C4-2B (cell line): ENCODE results near the gene KIF23.
"Not testable (repeated sequence)": the region's sequence is repeated elsewhere in the genome, so short reads cannot be mapped to it uniquely, and the experiment has no call there.

Experiments used
- H3K27ac ChIP-seq: fragments of 450-650 bp; 2 replicates; pipeline ENCODE4 v1.5.1; 2017
- ZFX ChIP-seq: fragments of 450-650 bp; IDR thresholded peaks from 2 replicates; pipeline ENCODE4 v1.6.1; 2017
- TF ChIP-seq, protein P1 (sequence below): fragments of 450-650 bp; conservative IDR thresholded peaks from 2 replicates; pipeline ENCODE4 v1.5.1; 2017; ENCODE audit warnings: mild to moderate bottlenecking

Gene KIF23

GRCh38 chr15:69436951-69437350, 22.8 kb downstream of the KIF23 start:
- H3K27ac ChIP-seq: no peak overlapping the region
- TF ChIP-seq, protein P1, sequence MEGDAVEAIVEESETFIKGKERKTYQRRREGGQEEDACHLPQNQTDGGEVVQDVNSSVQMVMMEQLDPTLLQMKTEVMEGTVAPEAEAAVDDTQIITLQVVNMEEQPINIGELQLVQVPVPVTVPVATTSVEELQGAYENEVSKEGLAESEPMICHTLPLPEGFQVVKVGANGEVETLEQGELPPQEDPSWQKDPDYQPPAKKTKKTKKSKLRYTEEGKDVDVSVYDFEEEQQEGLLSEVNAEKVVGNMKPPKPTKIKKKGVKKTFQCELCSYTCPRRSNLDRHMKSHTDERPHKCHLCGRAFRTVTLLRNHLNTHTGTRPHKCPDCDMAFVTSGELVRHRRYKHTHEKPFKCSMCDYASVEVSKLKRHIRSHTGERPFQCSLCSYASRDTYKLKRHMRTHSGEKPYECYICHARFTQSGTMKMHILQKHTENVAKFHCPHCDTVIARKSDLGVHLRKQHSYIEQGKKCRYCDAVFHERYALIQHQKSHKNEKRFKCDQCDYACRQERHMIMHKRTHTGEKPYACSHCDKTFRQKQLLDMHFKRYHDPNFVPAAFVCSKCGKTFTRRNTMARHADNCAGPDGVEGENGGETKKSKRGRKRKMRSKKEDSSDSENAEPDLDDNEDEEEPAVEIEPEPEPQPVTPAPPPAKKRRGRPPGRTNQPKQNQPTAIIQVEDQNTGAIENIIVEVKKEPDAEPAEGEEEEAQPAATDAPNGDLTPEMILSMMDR: no peak
- TF ChIP-seq ZFX: no peak

- TF ChIP-seq, protein P1: no peak
- TF ChIP-seq ZFX: no peak
- no peak overlapping the region for H3K27ac ChIP-seq
Measured at GRCh38 chr15:69439623-69440022, 25.5 kb downstream of the KIF23 start.

DNA sequence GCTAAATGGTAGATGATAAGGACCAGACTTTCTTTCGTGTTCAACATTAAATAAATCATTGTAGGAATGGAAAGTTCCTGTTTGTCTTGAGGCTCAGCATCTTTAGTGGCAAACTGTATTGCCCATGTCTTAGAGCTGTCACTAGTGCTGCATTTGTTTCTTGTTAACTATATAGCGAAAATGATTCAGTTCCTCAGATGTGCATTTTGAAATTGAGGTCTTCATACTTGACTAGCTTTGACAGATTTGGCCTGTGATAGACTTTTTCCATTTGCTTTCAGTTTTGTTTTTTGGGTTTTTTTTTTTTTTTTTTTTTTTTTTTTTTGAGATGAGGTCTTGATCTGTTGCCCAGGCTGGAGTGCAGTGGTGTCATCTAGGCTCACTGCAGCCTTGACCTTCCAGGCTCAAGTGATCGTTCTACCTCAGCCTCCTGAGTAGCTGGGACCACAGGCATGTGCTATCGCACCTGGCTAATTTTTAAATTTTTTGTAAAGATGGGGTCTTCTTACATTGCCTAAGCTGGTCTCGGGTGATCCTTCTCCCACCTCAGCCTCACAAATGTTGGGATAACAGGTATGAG, 29.0 kb downstream of the KIF23 start:
- H3K27ac ChIP-seq: no peak overlapping the region
- TF ChIP-seq, protein P1: no peak
- TF ChIP-seq ZFX: no peak

DNA sequence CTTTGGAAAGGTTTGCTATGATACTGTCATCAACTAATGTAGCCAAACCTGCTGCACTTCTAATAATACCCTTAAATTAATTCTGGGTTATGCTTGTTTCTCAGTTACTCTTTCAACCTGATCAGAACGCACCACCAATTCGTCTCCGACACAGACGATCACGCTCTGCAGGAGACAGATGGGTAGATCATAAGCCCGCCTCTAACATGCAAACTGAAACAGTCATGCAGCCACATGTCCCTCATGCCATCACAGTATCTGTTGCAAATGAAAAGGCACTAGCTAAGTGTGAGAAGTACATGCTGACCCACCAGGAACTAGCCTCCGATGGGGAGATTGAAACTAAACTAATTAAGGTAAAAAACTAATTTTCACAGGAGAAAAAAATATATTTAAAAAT, 30.5 kb downstream of the KIF23 start:
- no peak for TF ChIP-seq ZFX
- no peak overlapping the region for H3K27ac ChIP-seq

DNA sequence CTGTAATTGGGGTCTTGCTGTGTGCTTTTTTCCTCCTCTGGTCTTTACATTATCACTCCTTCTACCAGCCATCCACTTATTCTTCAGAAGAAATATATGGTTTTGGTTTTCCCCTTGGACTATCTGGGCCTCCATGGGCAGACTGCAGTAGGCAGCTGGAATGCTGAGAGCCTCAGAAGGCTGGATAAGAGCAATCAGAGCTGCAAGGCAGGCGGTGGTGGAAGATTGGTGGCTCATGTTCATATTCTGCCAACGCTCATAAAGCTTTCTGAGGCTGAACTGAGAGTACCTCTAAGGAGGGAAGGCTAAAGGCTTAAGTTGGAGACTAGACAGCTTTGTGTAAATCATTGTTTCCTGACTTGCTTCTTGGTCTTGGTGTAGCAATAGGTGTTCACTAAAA, 32.8 kb downstream of the KIF23 start:
- H3K27ac ChIP-seq: no peak overlapping the region
- no peak for TF ChIP-seq ZFX
- TF ChIP-seq, protein P1: no peak

DNA sequence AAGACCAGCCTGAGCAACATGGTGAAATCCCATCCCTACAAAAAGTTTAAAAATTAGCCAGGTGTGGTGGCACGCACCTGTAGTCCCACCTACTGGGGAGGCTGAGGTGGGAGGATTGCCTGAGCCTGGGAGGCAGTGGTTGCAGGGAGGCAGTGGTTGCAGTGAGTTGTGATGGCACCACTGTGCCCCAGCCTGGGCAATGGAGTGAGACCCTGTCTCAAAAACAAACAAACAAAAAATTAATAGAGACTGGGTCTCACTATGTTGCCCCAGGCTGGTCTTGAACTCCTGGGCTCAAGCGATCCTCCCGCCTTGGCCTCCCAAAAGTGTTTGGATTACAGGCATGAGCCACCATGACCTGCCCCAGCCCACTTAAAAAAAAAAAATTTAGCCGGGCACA, 36.1 kb downstream of the KIF23 start:
- H3K27ac ChIP-seq: not testable (repeated sequence)

GRCh38 chr15:69450968-69451695, 37.0 kb downstream of the KIF23 start:
- H3K27ac ChIP-seq: no peak overlapping the region
- TF ChIP-seq, protein P1: no peak
- TF ChIP-seq ZFX: no peak

GRCh38 chr15:69451951-69452691, 38.0 kb downstream of the KIF23 start:
- peak overlapping the region; percentile 95 for H3K27ac ChIP-seq
- TF ChIP-seq, protein P1: no peak
- no peak for TF ChIP-seq ZFX
